HepG2 (cell line): ENCODE measurements around the gene XAF1. TPM values are rescaled to one million over a fixed set of nuclear protein-coding genes. Genes with fewer than 3 reads are reported as not detected.

Experiments used
- ATAC-seq: fragments of 200-7000 bp; cut with Tn5 transposase; 3 replicates; pipeline ENCODE4 v1.9.1; 2020; ENCODE audit warnings: mild to moderate bottlenecking, moderate library complexity
- BruUV-seq: library from RNA; stranded (reverse); fragments of 400-500 nt; replicated peaks from 2 replicates; lab custom pipeline; 2021; lab: Mats Ljungman, UMichigan
- CTCF ChIA-PET: fragments of 300-600 bp; formaldehyde crosslinking; extraction: SDS; loops from one replicate; lab custom pipeline; 2021; ENCODE audit warnings: low total read pairs, inconsistent platforms, low intra/inter-chr PET ratio; lab: Yijun Ruan, JAX
- POLR2A ChIA-PET: fragments of 350-600 bp; sonication (Branson Sonifier 250); formaldehyde crosslinking; loops from one replicate; lab custom pipeline; 2020; ENCODE audit warnings: antibody characterized with exemption, inconsistent platforms; lab: Yijun Ruan, JAX
- DNase-seq: peaks from one replicate; pipeline ENCODE4 v3.0.0-alpha.2; 2015; ENCODE audit warnings: low spot score
- FAIRE-seq: peaks from 3 replicates; lab custom pipeline; 2011; peaks lifted over from hg19 to GRCh38; lab: Jason Lieb, UNC
- H2AFZ ChIP-seq: one replicate; pipeline ENCODE4 v1.6.1; 2011; ENCODE audit warnings: low read length, inconsistent platforms
- H3K27ac ChIP-seq: fragments of 300-600 bp; 3 replicates; pipeline ENCODE4 v1.8.0; 2011; ENCODE audit warnings: mixed run types, mild to moderate bottlenecking, mixed read lengths, low read length, inconsistent platforms; ENCODE audit not compliant: insufficient read depth; ENCODE audit errors: extremely low read length
- H3K27me3 ChIP-seq, 2 experiments: fragments of 200-600 bp in 1 of 2; 2 replicates in 1 of 2; 3 replicates in 1 of 2; pipeline versions ENCODE4 v1.6.0 to v1.8.0; 2011; ENCODE audit warnings: low read length in 2 of 2, mild to moderate bottlenecking in 2 of 2, moderate library complexity in 2 of 2, inconsistent platforms in 1 of 2; ENCODE audit not compliant: insufficient read depth in 2 of 2, control insufficient read depth in 1 of 2
- H3K36me3 ChIP-seq, 2 experiments: fragments of 200-600 bp in 1 of 2; replicated peaks in 1 of 2; 2 replicates in 1 of 2; 3 replicates in 1 of 2; pipeline versions ENCODE4 v1.5.1 to v1.8.0; 2011; ENCODE audit warnings: low read length in 2 of 2, inconsistent platforms in 1 of 2; ENCODE audit not compliant: insufficient read depth in 2 of 2, control insufficient read depth in 1 of 2
- H3K4me1 ChIP-seq: 2 replicates; pipeline ENCODE4 v1.5.1; 2012; ENCODE audit warnings: low read length, inconsistent platforms; ENCODE audit not compliant: insufficient read depth
- H3K4me2 ChIP-seq: 2 replicates; pipeline ENCODE4 v1.6.0; 2011; ENCODE audit warnings: low read depth, low read length, inconsistent platforms
- H3K4me3 ChIP-seq, 3 experiments: fragments of 200-600 bp in 1 of 3; sonication (generic), shearing (Covaris generic) in 1 of 3; replicated peaks in 1 of 3; 2 replicates each; pipeline ENCODE4 v1.5.1; 2011 to 2016; ENCODE audit warnings: low read length in 3 of 3, inconsistent platforms in 2 of 3, low read depth in 2 of 3, mild to moderate bottlenecking in 2 of 3, control low read depth in 1 of 3, mixed read lengths in 1 of 3; ENCODE audit not compliant: insufficient read depth in 1 of 3
- H3K79me2 ChIP-seq: one replicate; pipeline ENCODE4 v1.6.1; 2011; ENCODE audit warnings: low read length, inconsistent platforms; ENCODE audit not compliant: insufficient read depth
- H3K9ac ChIP-seq: 2 replicates; pipeline ENCODE4 v1.6.0; 2011; ENCODE audit warnings: mild to moderate bottlenecking, low read depth, low read length, inconsistent platforms; ENCODE audit not compliant: insufficient read depth
- H3K9me3 ChIP-seq: 2 replicates; pipeline ENCODE4 v1.5.1; 2012; ENCODE audit warnings: mild to moderate bottlenecking, low read length
- H4K20me1 ChIP-seq: 2 replicates; pipeline ENCODE4 v1.6.0; 2011; ENCODE audit warnings: inconsistent platforms, mild to moderate bottlenecking, low read length, moderate library complexity; ENCODE audit not compliant: insufficient read depth
- ARNT2 ChIP-seq: sonication (generic); formaldehyde crosslinking; IDR thresholded peaks from 2 replicates; pipeline ENCODE4 v1.8.0; 2022; ENCODE audit warnings: mild to moderate bottlenecking, low read depth, missing genetic modification reagents, moderate library complexity
- ATF7 ChIP-seq, 2 experiments: fragments of 450-650 bp in 1 of 2; sonication (generic) in 1 of 2; formaldehyde crosslinking in 1 of 2; IDR thresholded peaks; 2 replicates each; pipeline versions ENCODE4 v1.4.0 to v1.6.1; 2016 to 2020; ENCODE audit warnings: antibody characterized with exemption in 1 of 2, mild to moderate bottlenecking in 1 of 2, missing genetic modification reagents in 1 of 2
- CHD4 ChIP-seq: fragments of 200-600 bp; sonication (generic); IDR thresholded peaks from 2 replicates; pipeline ENCODE4 v1.7.0; 2017; ENCODE audit warnings: mild to moderate bottlenecking, low read length, borderline replicate concordance
- EHMT2 ChIP-seq: fragments of 200-600 bp; sonication (generic); IDR thresholded peaks from 2 replicates; pipeline ENCODE4 v1.7.0; 2017; ENCODE audit warnings: antibody characterized with exemption, low read depth, low read length, borderline replicate concordance
- HHEX ChIP-seq: IDR thresholded peaks from 2 replicates; pipeline ENCODE4 v1.6.1; 2016; ENCODE audit warnings: control low read depth
- KLF12 ChIP-seq: sonication (generic); formaldehyde crosslinking; IDR thresholded peaks from 2 replicates; pipeline ENCODE4 v1.4.0; 2020; ENCODE audit warnings: missing genetic modification reagents, borderline replicate concordance
- MAFK ChIP-seq, 2 experiments: IDR thresholded peaks in 1 of 2; conservative IDR thresholded peaks in 1 of 2; 2 replicates each; pipeline ENCODE4 v1.6.1; 2011; ENCODE audit warnings: improper control_type of control experiment in 2 of 2, low read length in 2 of 2
- MLX ChIP-seq: IDR thresholded peaks from 2 replicates; pipeline ENCODE4 v1.6.1; 2016
- RFX1 ChIP-seq: fragments of 450-650 bp; IDR thresholded peaks from 2 replicates; pipeline ENCODE4 v1.6.1; 2017
- ZFP41 ChIP-seq: sonication (generic); formaldehyde crosslinking; IDR thresholded peaks from 2 replicates; pipeline ENCODE4 v1.4.0; 2020; ENCODE audit warnings: mild to moderate bottlenecking, missing genetic modification reagents, borderline replicate concordance
- ZNF12 ChIP-seq: sonication (generic); formaldehyde crosslinking; IDR thresholded peaks from 2 replicates; pipeline ENCODE4 v1.5.0; 2020; ENCODE audit warnings: missing genetic modification reagents
- ZNF121 ChIP-seq: sonication (generic); formaldehyde crosslinking; IDR thresholded peaks from 2 replicates; pipeline ENCODE4 v1.5.0; 2020; ENCODE audit warnings: mild to moderate bottlenecking, missing genetic modification reagents
- ZNF234 ChIP-seq: sonication (generic); formaldehyde crosslinking; conservative IDR thresholded peaks from 2 replicates; pipeline ENCODE4 v1.5.1; 2020; ENCODE audit warnings: mild to moderate bottlenecking, missing genetic modification reagents
- ZNF563 ChIP-seq: sonication (generic); formaldehyde crosslinking; IDR thresholded peaks from 2 replicates; pipeline ENCODE4 v1.8.0; 2022; ENCODE audit warnings: mild to moderate bottlenecking, moderate library complexity, missing genetic modification reagents
- ZNF619 ChIP-seq: sonication (generic); formaldehyde crosslinking; IDR thresholded peaks from 2 replicates; pipeline ENCODE4 v1.4.0; 2020; ENCODE audit warnings: mild to moderate bottlenecking, missing genetic modification reagents
- ZNF674 ChIP-seq: sonication (generic); formaldehyde crosslinking; IDR thresholded peaks from 2 replicates; pipeline ENCODE4 v1.5.0; 2020; ENCODE audit warnings: low read depth, mild to moderate bottlenecking, missing genetic modification reagents
- ZNF687 ChIP-seq: sonication (generic); formaldehyde crosslinking; IDR thresholded peaks from 2 replicates; pipeline ENCODE4 v1.5.1; 2020; ENCODE audit warnings: mild to moderate bottlenecking, missing genetic modification reagents, moderate library complexity
- ZNF75D ChIP-seq: sonication (generic); formaldehyde crosslinking; IDR thresholded peaks from 2 replicates; pipeline ENCODE4 v1.8.1; 2023; ENCODE audit warnings: missing genetic modification reagents, mild to moderate bottlenecking, borderline replicate concordance
- ZNF776 ChIP-seq: sonication (generic); formaldehyde crosslinking; IDR thresholded peaks from 2 replicates; pipeline ENCODE4 v1.4.0; 2020; ENCODE audit warnings: mild to moderate bottlenecking, missing genetic modification reagents
- WGBS: methylation state at CpG from one replicate; pipeline ENCODE4 v1.1.6; 2017; ENCODE audit warnings: low lambda C conversion rate; 5-methylcytosine and 5-hydroxymethylcytosine counted together
- in situ Hi-C: cut with HindIII; loops from 2 replicates; pipeline ENCODE4 v1.10.0; 2017; ENCODE audit warnings: low pct_unique_long_range_greater_than_20kb; ENCODE audit not compliant: extremely low pct_ligation_motif_present
- intact Hi-C: fragments of 100-400 bp; cut with micrococcal nuclease; formaldehyde crosslinking; loops from one replicate; pipeline ENCODE4 v1.10.0; 2022; ENCODE audit not compliant: unreplicated experiment
- polyA plus RNA-seq, 8 experiments: library from polyadenylated mRNA; depleted of rRNA in 3 of 8; stranded (reverse) in 7 of 8; unstranded in 1 of 8; fragments of >200 nt; fragmentation: Illumina TruSeq in 4 of 8; extraction: Trizol in 4 of 8; gene quantifications; 2 replicates each; pipeline versions ENCODE4 v1.2.1 to v1.2.3, GENCODE V29; 2011 to 2016; ENCODE audit warnings: low read depth in 4 of 8, missing spikeins in 1 of 8, mixed read lengths in 1 of 8; ENCODE audit not compliant: insufficient read depth in 1 of 8
- total RNA-seq, 5 experiments: library from RNA; depleted of rRNA; stranded (reverse); fragments of >200 nt; fragmentation: Illumina TruSeq; extraction: Trizol; gene quantifications; 2 replicates each; pipeline ENCODE4 v1.2.3, GENCODE V29; 2016; ENCODE audit warnings: low read depth in 1 of 5

The XAF1 gene
- total and polyA plus RNA-seq, 2 of the 13 experiments (the other 11 are each of a cell fraction or from before 2014, with no cell fraction given): 1.2 to 2.4 TPM

GRCh38 chr17:6712058-6712853 lies 43.6 kb upstream of the XAF1 start:
- ATAC-seq (peak; percentile 66), DNase-seq (peak; percentile 88), FAIRE-seq (peak; percentile 42)
- intact Hi-C loops (loop anchor here (1.0 to 10.0 kb wide), 3 partner anchors 12 to 83 kb away; no protein-coding TSS in a partner anchor), in situ Hi-C loops (loop anchor here (5.0 kb wide), 1 partner anchor 45 kb away; no protein-coding TSS in a partner anchor)
- no peaks in the 10 kb centered on the region for H3K36me3 ChIP-seq
- peaks cover 42% of the 10 kb centered on the region for H3K79me2 ChIP-seq
- WGBS: 5% methylated on average over 8 of the region's 11 CpGs
- ChIA-PET CTCF (interaction anchor here (1.2 to 3.6 kb wide), 4 partner anchors 12 to 47 kb away, joined by 3 to 52 read pairs (median 8); no protein-coding TSS in a partner anchor), POLR2A (interaction anchor here (0.8 to 7.8 kb wide), 26 partner anchors 10 to 1226 kb away, joined by 3 to 419 read pairs (median 5); partner anchors contain the start of genes ASGR2, DERL2, MIS12 and RNASEK)
- TSS peak; percentile 68 for BruUV-seq
- H3K4me1 ChIP-seq: peaks cover 72% of the 10 kb centered on the region
- peak overlapping the region; percentile 83 for H3K9ac ChIP-seq
- no peaks in the 10 kb centered on the region; a peak in 1 of 5 replicates for H3K27me3 ChIP-seq
- peak overlapping the region; percentile 93 for H3K4me2 ChIP-seq
- peak overlapping the region; percentile 74 for H3K27ac ChIP-seq
- H3K4me3 ChIP-seq: peak overlapping the region; percentile 60 to 84 (median 84)
- H2AFZ ChIP-seq: no peak overlapping the region
- H3K9me3 ChIP-seq: peaks cover under 1% of the 10 kb centered on the region; the same call in 1 of the 2 replicates
- no peaks in the 10 kb centered on the region for H4K20me1 ChIP-seq
- no peak for TF ChIP-seq ZNF776 (CRISPR knock-in tag)
- no peak for TF ChIP-seq ATF7 (IDR thresholded peaks at IDR 0.05)
- peak; percentile 49; the same call in 1 of the 2 replicates for TF ChIP-seq ATF7 (CRISPR knock-in tag; IDR thresholded peaks at IDR 0.05)
- no peak for TF ChIP-seq ZNF234
- peak; percentile 92 for TF ChIP-seq ZNF687 (CRISPR knock-in tag)
- peak; percentile 60; the same call in 1 of the 2 replicates for TF ChIP-seq ZNF674 (CRISPR knock-in tag)
- TF ChIP-seq KLF12 (CRISPR knock-in tag): peak; percentile 1; the same call in 1 of the 2 replicates
- no peak for TF ChIP-seq MAFK (conservative IDR thresholded peaks at IDR 0.05 in 1 of 2, IDR thresholded peaks at IDR 0.05 in 1 of 2; ENCODE audit: low read length in 2 of 2)
- no peak for TF ChIP-seq ARNT2 (CRISPR knock-in tag)
- peak; percentile 36 for TF ChIP-seq ZNF563 (CRISPR knock-in tag)
- TF ChIP-seq MLX (CRISPR knock-in tag): no peak
- TF ChIP-seq CHD4: peak; percentile 98
- TF ChIP-seq RFX1: no peak
- TF ChIP-seq EHMT2: 0 out of 2 replicates have a peak, but pooled peaks have one; percentile 53
- no peak for TF ChIP-seq HHEX (CRISPR knock-in tag)
- peak; percentile 12; the same call in 1 of the 2 replicates for TF ChIP-seq ZNF121 (CRISPR knock-in tag)
- no peak for TF ChIP-seq ZNF75D (CRISPR knock-in tag)
- peak; percentile 86; the same call in 1 of the 2 replicates for TF ChIP-seq ZFP41
- TF ChIP-seq ZNF12 (CRISPR knock-in tag): 0 out of 2 replicates have a peak, but pooled peaks have one; percentile 58
- no peak for TF ChIP-seq ZNF619 (CRISPR knock-in tag)
